NB4 (cell line): Measurements from ENCODE around the gene GTF2H1.

ENCODE experiments used
- DNase-seq: peaks from one replicate; pipeline ENCODE4 v3.0.0; 2010; ENCODE audit warnings: low read depth
- H3K4me3 ChIP-seq: one replicate; pipeline ENCODE4 v1.5.1; 2011; ENCODE audit warnings: mild to moderate bottlenecking, low read depth, low read length, moderate library complexity
- CTCF ChIP-seq: IDR thresholded peaks from one replicate; pipeline ENCODE4 v1.5.1; 2012; ENCODE audit warnings: low read depth, low read length
- MAX ChIP-seq: IDR thresholded peaks from 2 replicates; pipeline ENCODE4 v1.6.1; 2011; ENCODE audit warnings: low read depth, low read length
- MYC ChIP-seq: IDR thresholded peaks from 2 replicates; pipeline ENCODE4 v1.6.1; 2011; ENCODE audit warnings: low read depth, low read length
- POLR2A ChIP-seq: IDR thresholded peaks from 2 replicates; pipeline ENCODE4 v1.6.1; 2011; ENCODE audit warnings: mild to moderate bottlenecking; ENCODE audit not compliant: insufficient read length; ENCODE audit errors: extremely low read depth

GTF2H1 gene

GRCh38 chr11:18313965-18314763, 8.2 kb upstream of the GTF2H1 start:
- peak; percentile 61 for DNase-seq
- TF ChIP-seq MYC (no peak), POLR2A (no peak), CTCF (no peak), MAX (no peak)
- H3K4me3 ChIP-seq, result no peak overlapping the region

GRCh38 chr11:18314784-18315523, 7.4 kb upstream of the GTF2H1 start:
- no peak overlapping the region for H3K4me3 ChIP-seq
- peak; percentile 15 for DNase-seq
- TF ChIP-seq MYC, result no peak

GRCh38 chr11:18315893-18316292, 6.5 kb upstream of the GTF2H1 start:
- TF ChIP-seq POLR2A (no peak), MAX (no peak), CTCF (no peak), MYC (no peak)
- DNase-seq, result no peak
- no peak overlapping the region for H3K4me3 ChIP-seq

- no peak overlapping the region for H3K4me3 ChIP-seq
- TF ChIP-seq POLR2A, result no peak
- TF ChIP-seq MAX, result no peak
- TF ChIP-seq CTCF, result no peak
- TF ChIP-seq MYC, result no peak
- DNase-seq, result no peak
Observed at GRCh38 chr11:18317551-18317950, 4.8 kb upstream of the GTF2H1 start.

- H3K4me3 ChIP-seq, result peak overlapping the region; percentile 97
- DNase-seq, result no peak
- TF ChIP-seq MYC (no peak), MAX (no peak), POLR2A (no peak), CTCF (no peak)
Observed at GRCh38 chr11:18319914-18320313, 2.5 kb upstream of the GTF2H1 start.

GRCh38 chr11:18320617-18321016, 1.8 kb upstream of the GTF2H1 start:
- H3K4me3 ChIP-seq, result peak overlapping the region; percentile 97
- peak; percentile 4 for DNase-seq
- no peak for TF ChIP-seq MAX
- no peak for TF ChIP-seq CTCF
- TF ChIP-seq POLR2A, result no peak
- no peak for TF ChIP-seq MYC
